ENCODE measurements around the gene SALL4. TPM values are rescaled to one million over a fixed set of nuclear protein-coding genes. Genes with fewer than 3 reads are reported as not detected.

The SALL4 gene
- total RNA-seq, result 7.7 TPM

GRCh38 chr20:51802170-51802751 lies at the start of gene SALL4:
TSS of gene SALL4 (minus strand) at chr20:51802521. CDS start at chr20:51802408, 113 bp downstream.

DNA sequence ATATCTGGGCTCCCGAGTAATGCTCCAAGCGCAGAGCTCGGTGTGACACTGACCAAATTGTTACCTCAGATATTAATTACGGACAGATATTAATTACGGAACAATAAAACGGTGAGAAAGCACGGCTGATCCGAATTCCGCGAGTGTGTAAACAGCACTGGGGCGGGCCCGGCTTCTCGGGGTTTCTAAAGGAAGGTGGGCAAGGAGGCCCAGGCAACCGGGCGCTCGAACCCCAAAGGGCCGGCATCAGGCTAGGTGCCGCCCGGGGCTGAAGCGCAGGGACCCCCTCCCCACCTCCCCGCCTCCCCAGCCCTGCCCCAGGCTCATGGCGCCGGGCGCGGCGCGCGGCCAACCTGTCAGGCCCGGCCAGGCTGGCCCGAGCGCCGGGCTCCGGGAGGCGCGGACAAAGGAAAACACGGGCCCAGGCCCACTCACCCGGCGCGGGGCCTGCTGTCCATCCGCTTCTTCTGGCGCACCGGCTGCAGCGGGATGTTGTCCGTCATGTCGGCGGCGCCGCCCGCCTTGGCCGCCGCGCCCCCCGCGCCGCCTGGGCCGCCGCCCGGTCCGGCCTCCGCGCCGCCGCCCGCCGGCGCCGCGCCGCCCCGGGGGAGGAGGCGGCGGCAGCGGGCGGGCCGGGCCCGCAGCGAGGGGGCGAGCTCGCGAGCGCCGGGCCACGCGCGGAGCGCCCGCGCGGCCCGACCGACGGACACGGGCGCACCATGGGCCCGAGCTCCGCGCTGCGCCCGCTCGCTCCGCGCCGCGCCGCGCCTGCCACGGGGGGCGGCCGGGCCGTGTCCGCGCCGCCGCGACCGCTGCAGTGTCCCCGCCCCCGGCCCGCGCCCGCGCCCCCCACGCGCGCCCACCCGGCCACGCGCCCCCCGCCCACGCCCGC lies 34.2 kb downstream of the SALL4 start, which contains the start of gene ATP9A:
ATP9A (minus strand) TSS at position 524 of the 892 bp plus-strand sequence; CDS start at position 503, 21 bp downstream.

Other genes with a start within 250 kb of the SALL4 start
- gene ATP9A, start 34.1 kb downstream of the SALL4 start, total RNA-seq, result 59.3 TPM